ENCODE data around the gene CISH. TPM values are rescaled to one million over a fixed set of nuclear protein-coding genes. Genes with fewer than 3 reads are reported as not detected.

CISH gene
- total RNA-seq, 1 donor from 2014 or later = 6.1 TPM

DNA sequence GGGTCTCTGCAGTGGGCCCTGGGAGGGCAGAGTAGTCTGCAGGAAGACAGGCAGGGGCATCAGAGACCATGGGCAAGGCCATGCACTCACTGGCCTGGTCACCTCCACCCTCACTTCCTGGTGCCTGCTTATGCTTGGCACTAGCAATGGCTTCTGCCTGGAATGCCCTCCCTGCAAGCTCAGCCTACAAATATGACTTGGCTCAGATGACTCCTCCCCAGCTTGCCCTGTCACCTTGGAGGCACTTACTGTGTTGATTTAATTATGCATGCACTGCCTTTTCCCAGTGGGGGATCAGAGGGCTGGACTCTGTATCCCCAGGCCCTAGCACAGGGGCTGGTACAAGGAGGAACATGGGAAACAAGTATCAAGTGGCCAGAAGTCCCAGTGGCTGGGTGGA lies 51.9 kb downstream of the CISH start:
- Histone ChIP-seq H3K27me3 (no peaks in the 10 kb centered on the region), H3K4me1 (no peaks in the 10 kb centered on the region), H3K9me3 (no peaks in the 10 kb centered on the region), H3K4me3 (no peak overlapping the region), H3K36me3 (no peaks in the 10 kb centered on the region), H3K27ac (no peak overlapping the region)
- intact Hi-C loops (cut with DNase I) = no loop called here
- DNase-seq (ENCODE audit: low spot score in 2 of 2) = no peak
- TF ChIP-seq, protein P1, sequence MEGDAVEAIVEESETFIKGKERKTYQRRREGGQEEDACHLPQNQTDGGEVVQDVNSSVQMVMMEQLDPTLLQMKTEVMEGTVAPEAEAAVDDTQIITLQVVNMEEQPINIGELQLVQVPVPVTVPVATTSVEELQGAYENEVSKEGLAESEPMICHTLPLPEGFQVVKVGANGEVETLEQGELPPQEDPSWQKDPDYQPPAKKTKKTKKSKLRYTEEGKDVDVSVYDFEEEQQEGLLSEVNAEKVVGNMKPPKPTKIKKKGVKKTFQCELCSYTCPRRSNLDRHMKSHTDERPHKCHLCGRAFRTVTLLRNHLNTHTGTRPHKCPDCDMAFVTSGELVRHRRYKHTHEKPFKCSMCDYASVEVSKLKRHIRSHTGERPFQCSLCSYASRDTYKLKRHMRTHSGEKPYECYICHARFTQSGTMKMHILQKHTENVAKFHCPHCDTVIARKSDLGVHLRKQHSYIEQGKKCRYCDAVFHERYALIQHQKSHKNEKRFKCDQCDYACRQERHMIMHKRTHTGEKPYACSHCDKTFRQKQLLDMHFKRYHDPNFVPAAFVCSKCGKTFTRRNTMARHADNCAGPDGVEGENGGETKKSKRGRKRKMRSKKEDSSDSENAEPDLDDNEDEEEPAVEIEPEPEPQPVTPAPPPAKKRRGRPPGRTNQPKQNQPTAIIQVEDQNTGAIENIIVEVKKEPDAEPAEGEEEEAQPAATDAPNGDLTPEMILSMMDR (IDR thresholded peaks at IDR 0.05) = no peak

DNA sequence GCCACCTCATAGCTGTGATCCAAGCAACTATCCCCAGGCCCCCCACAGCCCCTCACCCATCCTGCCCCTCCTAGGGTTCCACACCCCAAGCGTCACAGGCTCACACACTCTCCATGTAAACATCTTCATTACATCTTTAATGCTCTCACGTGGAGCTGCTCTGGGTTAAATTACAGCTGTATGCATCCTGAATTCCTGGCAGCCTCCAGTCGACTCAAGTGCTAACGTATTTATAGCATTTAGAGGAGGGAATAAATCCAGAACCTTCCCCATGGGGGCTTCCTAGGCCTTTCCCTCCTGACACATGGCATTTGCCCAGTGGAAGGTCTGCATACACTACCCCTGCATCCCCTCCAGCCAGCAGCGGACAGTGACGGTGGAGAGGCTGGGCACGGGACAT lies 53.7 kb downstream of the CISH start:
- no peaks in the 10 kb centered on the region for H3K36me3 ChIP-seq
- no peak overlapping the region for H3K4me3 ChIP-seq
- DNase-seq (ENCODE audit: low spot score in 2 of 2) = no peak
- intact Hi-C loops (cut with DNase I) = no loop called here
- H3K27ac ChIP-seq = no peak overlapping the region
- no peaks in the 10 kb centered on the region for H3K4me1 ChIP-seq
- H3K9me3 ChIP-seq = no peaks in the 10 kb centered on the region
- no peaks in the 10 kb centered on the region for H3K27me3 ChIP-seq
- TF ChIP-seq, protein P1 (IDR thresholded peaks at IDR 0.05) = no peak

DNA sequence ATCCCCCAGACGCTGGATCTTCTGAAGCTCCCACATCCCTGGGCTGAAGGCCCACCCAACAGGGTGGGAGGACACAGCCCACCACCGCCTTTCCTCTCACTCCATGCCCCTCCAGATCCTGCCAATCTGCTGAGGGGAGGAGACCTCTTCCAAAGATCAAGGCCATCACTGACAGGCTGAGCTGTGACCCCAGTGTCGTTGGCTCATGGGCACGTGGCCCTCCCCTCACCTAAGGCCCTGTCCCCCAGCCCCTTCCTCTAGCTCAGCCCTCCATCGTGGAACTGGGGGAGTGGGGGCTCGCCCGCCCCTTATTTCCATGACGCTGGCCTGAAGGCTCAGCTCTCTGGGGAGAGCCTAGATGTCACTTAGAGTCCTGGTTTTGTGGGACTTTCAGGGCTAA lies 54.5 kb downstream of the CISH start:
- no peak overlapping the region for H3K4me3 ChIP-seq
- H3K27me3 ChIP-seq = no peaks in the 10 kb centered on the region
- no peaks in the 10 kb centered on the region for H3K9me3 ChIP-seq
- no peak overlapping the region for H3K27ac ChIP-seq
- intact Hi-C loops (cut with DNase I) = no loop called here
- TF ChIP-seq, protein P1 (IDR thresholded peaks at IDR 0.05) = no peak
- H3K4me1 ChIP-seq = no peaks in the 10 kb centered on the region
- no peak for DNase-seq (ENCODE audit: low spot score in 2 of 2)
- H3K36me3 ChIP-seq = no peaks in the 10 kb centered on the region

Other genes with a start within 250 kb of the CISH start
- 0.85 TPM for gene CACNA2D2, start 108.1 kb downstream of the CISH start, total RNA-seq
- 29.5 TPM for gene C3orf18, start 44.0 kb downstream of the CISH start, total RNA-seq
- 13.1 TPM for gene HEMK1, start 42.3 kb downstream of the CISH start, total RNA-seq
- 23.7 TPM for gene MAPKAPK3, start 5.4 kb upstream of the CISH start, total RNA-seq
- gene DOCK3, start 63.2 kb upstream of the CISH start, total RNA-seq = 3.9 TPM